Measurements from ENCODE around the gene CREG2.

The CREG2 gene

GRCh38 chr2:101310090-101310833 lies 77.0 kb downstream of the CREG2 start:
- Histone ChIP-seq H3K4me1 (no peaks in the 10 kb centered on the region), H2AFZ (no peak overlapping the region), H3K79me2 (peaks cover 19% of the 10 kb centered on the region), H3K4me3 (ENCODE audit: low read depth, low read length) (no peak overlapping the region), H3K9me3 (ENCODE audit: control insufficient read depth, low read length) (no peaks in the 10 kb centered on the region), H3K27me3 (ENCODE audit: control insufficient read depth, insufficient read depth, low read length) (no peaks in the 10 kb centered on the region), H3K27ac (no peak overlapping the region), H3K9ac (no peak overlapping the region), H3K36me3 (ENCODE audit: control insufficient read depth, insufficient read depth, low read length) (no peaks in the 10 kb centered on the region), H3K4me2 (ENCODE audit: low read length) (no peak overlapping the region)
- TF ChIP-seq CTCF (IDR thresholded peaks at IDR 0.05) = no peak

- Histone ChIP-seq H3K27ac (peak within 1 kb of the TSS; percentile 72), H3K4me1 (no peaks in the 10 kb centered on the region)
Measured at GRCh38 chr2:101308432-101309210, 78.7 kb downstream of the CREG2 start, which contains the start of gene RNF149. Gene RNF149, minus strand, starts transcription at chr2:101308701. Its CDS starts 113 bp downstream, at chr2:101308588.

GRCh38 chr2:101307950-101308431 lies 79.3 kb downstream of the CREG2 start:
- Histone ChIP-seq H3K27me3 (ENCODE audit: control insufficient read depth, insufficient read depth, low read length) (no peaks in the 10 kb centered on the region), H3K9ac (peak overlapping the region; percentile 49), H2AFZ (peak overlapping the region; percentile 96), H3K36me3 (ENCODE audit: control insufficient read depth, insufficient read depth, low read length) (no peaks in the 10 kb centered on the region), H3K4me1 (no peaks in the 10 kb centered on the region), H3K27ac (peak overlapping the region; percentile 72), H3K79me2 (peaks cover 24% of the 10 kb centered on the region), H3K4me3 (ENCODE audit: low read depth, low read length) (peak overlapping the region; percentile 97), H3K4me2 (ENCODE audit: low read length) (peak overlapping the region; percentile 98), H3K9me3 (ENCODE audit: control insufficient read depth, low read length) (no peaks in the 10 kb centered on the region)
- TF ChIP-seq CTCF (IDR thresholded peaks at IDR 0.05) = no peak

More at GRCh38 chr2:101308432-101309210, 78.7 kb downstream of the CREG2 start, which contains the start of gene RNF149:
- H3K79me2 ChIP-seq = peaks cover 24% of the 10 kb centered on the region
- H3K4me3 ChIP-seq (ENCODE audit: low read depth, low read length) = peak within 1 kb of the TSS; percentile 97
- no peaks in the 10 kb centered on the region for H3K36me3 ChIP-seq (ENCODE audit: control insufficient read depth, insufficient read depth, low read length)
- peak within 1 kb of the TSS; percentile 49 for H3K9ac ChIP-seq
- H2AFZ ChIP-seq = peak within 1 kb of the TSS; percentile 96
- TF ChIP-seq CTCF (IDR thresholded peaks at IDR 0.05) = no peak
- H3K27me3 ChIP-seq (ENCODE audit: control insufficient read depth, insufficient read depth, low read length) = no peaks in the 10 kb centered on the region
- peak within 1 kb of the TSS; percentile 98 for H3K4me2 ChIP-seq (ENCODE audit: low read length)
- no peaks in the 10 kb centered on the region for H3K9me3 ChIP-seq (ENCODE audit: control insufficient read depth, low read length)

- Histone ChIP-seq H3K9me3 (ENCODE audit: control insufficient read depth, low read length) (no peaks in the 10 kb centered on the region), H2AFZ (peak overlapping the region; percentile 96), H3K79me2 (peaks cover 24% of the 10 kb centered on the region), H3K36me3 (ENCODE audit: control insufficient read depth, insufficient read depth, low read length) (no peaks in the 10 kb centered on the region), H3K27ac (peak overlapping the region; percentile 72), H3K4me2 (ENCODE audit: low read length) (peak overlapping the region; percentile 98), H3K4me3 (ENCODE audit: low read depth, low read length) (peak overlapping the region; percentile 97), H3K27me3 (ENCODE audit: control insufficient read depth, insufficient read depth, low read length) (no peaks in the 10 kb centered on the region), H3K4me1 (no peaks in the 10 kb centered on the region), H3K9ac (peak overlapping the region; percentile 49)
- no peak for TF ChIP-seq CTCF (IDR thresholded peaks at IDR 0.05)
Measured at GRCh38 chr2:101307503-101307902, 79.8 kb downstream of the CREG2 start.
